Activated naive CD8-positive, alpha-beta T cell (primary cell): ENCODE data around the gene KRT76.
"Not testable (repeated sequence)": the region's sequence is repeated elsewhere in the genome, so short reads cannot be mapped to it uniquely, and the experiment has no call there.

Source experiments
- H3K27ac Mint-ChIP-seq: one replicate; pipeline ENCODE4 v1.8.0; 2021; ENCODE audit warnings: mixed read lengths
- H3K27me3 Mint-ChIP-seq: one replicate; pipeline ENCODE4 v1.8.0; 2021; ENCODE audit warnings: mixed read lengths
- H3K36me3 Mint-ChIP-seq: one replicate; pipeline ENCODE4 v1.8.0; 2021; ENCODE audit warnings: mixed read lengths
- H3K4me1 Mint-ChIP-seq: one replicate; pipeline ENCODE4 v1.8.0; 2021; ENCODE audit warnings: low read depth, mixed read lengths
- H3K4me3 Mint-ChIP-seq: one replicate; pipeline ENCODE4 v1.8.0; 2021; ENCODE audit warnings: mild to moderate bottlenecking, mixed read lengths
- H3K9me3 Mint-ChIP-seq: one replicate; pipeline ENCODE4 v1.8.0; 2021; ENCODE audit warnings: low read depth, mixed read lengths

The KRT76 gene

GRCh38 chr12:52751795-52752194 lies 25.4 kb downstream of the KRT76 start:
- Mint-ChIP-seq H3K4me1 (peaks cover 24% of the 10 kb centered on the region), H3K36me3 (no peaks in the 10 kb centered on the region), H3K4me3 (no peak overlapping the region), H3K9me3 (no peaks in the 10 kb centered on the region), H3K27me3 (no peaks in the 10 kb centered on the region), H3K27ac (no peak overlapping the region)

DNA sequence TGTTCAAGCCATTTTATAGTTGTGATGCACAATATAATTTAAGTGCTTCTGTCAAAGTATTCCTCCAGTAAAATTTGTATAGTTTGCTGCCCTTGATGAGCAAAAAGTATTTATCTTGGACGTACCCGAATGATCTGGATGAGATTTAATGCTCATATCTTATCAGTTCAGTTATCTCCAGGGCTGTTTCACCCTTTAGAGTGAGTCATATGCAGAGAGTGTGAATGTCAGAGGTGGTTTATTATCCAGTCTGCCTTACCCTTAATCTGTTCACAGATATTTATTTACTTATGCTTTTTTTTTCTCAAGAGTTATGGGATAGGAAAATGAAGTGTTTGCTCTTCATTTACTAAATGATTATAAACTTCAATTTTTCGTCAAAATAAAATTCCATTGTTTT lies 26.6 kb downstream of the KRT76 start:
- H3K27me3 Mint-ChIP-seq, H3K36me3 Mint-ChIP-seq, H3K27ac Mint-ChIP-seq, H3K9me3 Mint-ChIP-seq, H3K4me3 Mint-ChIP-seq: not testable (repeated sequence)
- H3K4me1 Mint-ChIP-seq: peaks cover 24% of the 10 kb centered on the region

- no peak overlapping the region for H3K4me3 Mint-ChIP-seq
- no peaks in the 10 kb centered on the region for H3K36me3 Mint-ChIP-seq
- H3K4me1 Mint-ChIP-seq: peaks cover 24% of the 10 kb centered on the region
- H3K9me3 Mint-ChIP-seq: no peaks in the 10 kb centered on the region
- H3K27ac Mint-ChIP-seq: no peak overlapping the region
- H3K27me3 Mint-ChIP-seq: no peaks in the 10 kb centered on the region
These were observed 27.3 kb downstream of the KRT76 start for GRCh38 chr12:52749827-52750226.

- no peak overlapping the region for H3K4me3 Mint-ChIP-seq
- H3K4me1 Mint-ChIP-seq: peaks cover 24% of the 10 kb centered on the region
- H3K9me3 Mint-ChIP-seq: no peaks in the 10 kb centered on the region
- no peaks in the 10 kb centered on the region for H3K27me3 Mint-ChIP-seq
- no peak overlapping the region for H3K27ac Mint-ChIP-seq
- H3K36me3 Mint-ChIP-seq: no peaks in the 10 kb centered on the region
These were observed 28.6 kb downstream of the KRT76 start for GRCh38 chr12:52748578-52748977.

DNA sequence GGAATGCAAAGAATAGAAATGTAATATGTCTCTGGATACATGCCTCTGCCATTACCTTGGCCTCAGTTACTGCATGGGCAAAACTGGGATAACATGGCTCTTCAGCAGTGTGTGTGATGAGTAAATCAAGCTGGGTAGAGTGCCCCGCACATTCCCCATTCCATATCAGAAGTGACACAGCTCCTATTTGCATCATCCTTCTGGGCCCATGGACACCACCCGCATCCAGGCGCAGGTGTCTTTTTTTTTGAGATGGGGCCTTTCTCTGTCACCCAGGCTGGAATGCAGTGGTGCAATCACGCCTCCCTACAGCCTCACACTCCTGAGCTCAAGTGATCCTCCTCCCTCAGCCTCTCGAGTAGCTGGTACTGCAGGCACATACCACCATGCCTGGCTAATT lies 31.6 kb downstream of the KRT76 start:
- Mint-ChIP-seq H3K27ac (no peak overlapping the region), H3K27me3 (no peaks in the 10 kb centered on the region), H3K4me3 (no peak overlapping the region), H3K36me3 (no peaks in the 10 kb centered on the region), H3K4me1 (peaks cover 25% of the 10 kb centered on the region), H3K9me3 (no peaks in the 10 kb centered on the region)

DNA sequence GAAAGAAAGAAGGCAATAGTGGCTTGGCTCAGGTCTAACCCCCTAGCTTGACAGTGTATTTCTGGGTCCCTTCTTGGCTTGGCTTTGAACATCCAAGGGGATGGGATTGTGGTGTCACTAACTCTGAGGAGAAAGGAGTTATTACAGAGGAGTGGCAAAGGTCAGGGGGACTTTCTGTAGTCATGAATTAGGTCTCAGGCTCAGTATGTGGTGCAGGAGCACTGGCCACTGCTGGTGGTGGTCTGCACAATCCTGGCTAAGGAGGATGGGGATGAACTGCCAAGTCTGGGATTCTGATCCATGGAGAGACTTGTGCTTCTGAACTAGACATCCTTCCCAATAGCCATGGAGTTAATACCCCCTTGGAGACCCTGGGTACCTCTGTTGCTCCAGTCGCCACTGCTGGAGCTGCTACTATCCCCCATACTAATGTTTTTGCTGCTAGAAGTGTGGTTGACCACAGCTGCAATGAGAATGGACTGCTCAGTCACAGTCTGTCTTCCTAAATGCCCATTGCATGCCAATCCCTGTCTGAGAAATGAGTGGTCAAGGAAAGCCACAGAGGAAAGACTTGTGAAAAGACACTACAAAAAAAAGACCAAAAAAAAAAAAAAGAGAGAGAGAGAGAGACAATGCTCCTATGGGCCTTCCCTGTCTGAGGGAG lies 32.5 kb downstream of the KRT76 start:
- Mint-ChIP-seq H3K9me3 (no peaks in the 10 kb centered on the region), H3K4me3 (no peak overlapping the region), H3K4me1 (peaks cover 21% of the 10 kb centered on the region), H3K36me3 (no peaks in the 10 kb centered on the region), H3K27ac (no peak overlapping the region), H3K27me3 (no peaks in the 10 kb centered on the region)

DNA sequence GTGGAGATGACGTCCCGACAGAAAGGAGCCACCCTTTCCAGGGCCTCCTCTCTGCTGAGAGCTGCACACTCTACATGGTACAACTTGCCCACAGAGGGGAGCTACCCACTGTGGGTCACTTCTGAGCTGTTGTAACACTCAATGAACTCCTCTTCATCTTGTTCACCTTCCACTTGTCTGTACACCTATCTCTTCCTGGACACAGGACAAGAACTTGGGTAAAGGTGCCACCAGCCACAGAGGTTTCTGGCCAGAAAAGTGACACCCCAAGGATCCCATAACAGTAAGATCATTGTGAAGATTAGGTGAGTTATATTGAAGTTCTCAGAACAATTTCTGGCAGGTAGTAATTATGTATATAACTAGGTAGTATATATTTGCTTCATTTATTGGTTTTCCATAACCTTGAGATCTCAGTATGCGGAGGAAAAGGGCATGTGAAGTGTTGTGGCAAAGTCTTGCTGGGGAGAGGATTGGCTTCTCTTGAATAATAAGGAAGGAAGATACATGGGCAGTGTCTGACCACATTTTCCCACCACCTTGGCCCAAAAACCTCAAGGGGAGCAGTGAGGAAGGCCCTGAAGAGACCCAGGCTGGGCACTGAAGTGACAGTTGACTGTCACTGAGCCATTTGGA lies 34.2 kb downstream of the KRT76 start:
- H3K4me3 Mint-ChIP-seq: no peak overlapping the region
- no peaks in the 10 kb centered on the region for H3K36me3 Mint-ChIP-seq
- H3K9me3 Mint-ChIP-seq: no peaks in the 10 kb centered on the region
- no peak overlapping the region for H3K27ac Mint-ChIP-seq
- no peaks in the 10 kb centered on the region for H3K27me3 Mint-ChIP-seq
- peaks cover 7% of the 10 kb centered on the region for H3K4me1 Mint-ChIP-seq

- Mint-ChIP-seq H3K36me3 (no peaks in the 10 kb centered on the region), H3K4me3 (no peak overlapping the region), H3K4me1 (peaks cover 4% of the 10 kb centered on the region), H3K9me3 (no peaks in the 10 kb centered on the region), H3K27me3 (no peaks in the 10 kb centered on the region), H3K27ac (no peak overlapping the region)
These were observed 35.0 kb downstream of the KRT76 start for GRCh38 chr12:52742196-52742580.

- H3K36me3 Mint-ChIP-seq: no peaks in the 10 kb centered on the region
- no peak overlapping the region for H3K4me3 Mint-ChIP-seq
- H3K4me1 Mint-ChIP-seq: peaks cover 4% of the 10 kb centered on the region
- no peak overlapping the region for H3K27ac Mint-ChIP-seq
- H3K27me3 Mint-ChIP-seq: no peaks in the 10 kb centered on the region
- no peaks in the 10 kb centered on the region for H3K9me3 Mint-ChIP-seq
These were observed 35.6 kb downstream of the KRT76 start for GRCh38 chr12:52741375-52742195.

GRCh38 chr12:52740584-52740983 lies 36.6 kb downstream of the KRT76 start:
- no peak overlapping the region for H3K4me3 Mint-ChIP-seq
- H3K4me1 Mint-ChIP-seq: peaks cover 4% of the 10 kb centered on the region
- no peaks in the 10 kb centered on the region for H3K9me3 Mint-ChIP-seq
- H3K36me3 Mint-ChIP-seq: no peaks in the 10 kb centered on the region
- no peak overlapping the region for H3K27ac Mint-ChIP-seq
- H3K27me3 Mint-ChIP-seq: no peaks in the 10 kb centered on the region

DNA sequence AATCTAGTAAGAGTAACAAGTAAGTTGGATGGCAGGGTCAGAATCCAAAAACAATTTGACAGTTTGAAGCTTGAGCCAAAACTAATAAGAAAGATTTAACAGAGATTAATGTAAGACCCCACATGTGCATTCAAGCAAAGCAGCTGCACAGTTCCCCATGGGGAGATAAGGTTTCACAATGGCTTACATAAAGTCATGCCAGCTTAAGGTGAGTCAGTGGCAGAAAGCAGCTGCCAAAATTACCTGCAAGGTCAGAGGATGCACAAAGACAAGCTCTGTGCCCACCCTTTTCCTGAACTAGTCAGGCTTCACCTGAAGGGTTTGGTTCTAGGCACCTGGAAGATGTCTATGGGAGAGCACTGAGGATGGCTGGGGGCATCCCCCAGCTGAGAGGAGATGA lies 37.2 kb downstream of the KRT76 start:
- Mint-ChIP-seq H3K9me3 (no peaks in the 10 kb centered on the region), H3K27ac (no peak overlapping the region), H3K4me3 (no peak overlapping the region), H3K27me3 (no peaks in the 10 kb centered on the region), H3K36me3 (no peaks in the 10 kb centered on the region), H3K4me1 (peaks cover 4% of the 10 kb centered on the region)

DNA sequence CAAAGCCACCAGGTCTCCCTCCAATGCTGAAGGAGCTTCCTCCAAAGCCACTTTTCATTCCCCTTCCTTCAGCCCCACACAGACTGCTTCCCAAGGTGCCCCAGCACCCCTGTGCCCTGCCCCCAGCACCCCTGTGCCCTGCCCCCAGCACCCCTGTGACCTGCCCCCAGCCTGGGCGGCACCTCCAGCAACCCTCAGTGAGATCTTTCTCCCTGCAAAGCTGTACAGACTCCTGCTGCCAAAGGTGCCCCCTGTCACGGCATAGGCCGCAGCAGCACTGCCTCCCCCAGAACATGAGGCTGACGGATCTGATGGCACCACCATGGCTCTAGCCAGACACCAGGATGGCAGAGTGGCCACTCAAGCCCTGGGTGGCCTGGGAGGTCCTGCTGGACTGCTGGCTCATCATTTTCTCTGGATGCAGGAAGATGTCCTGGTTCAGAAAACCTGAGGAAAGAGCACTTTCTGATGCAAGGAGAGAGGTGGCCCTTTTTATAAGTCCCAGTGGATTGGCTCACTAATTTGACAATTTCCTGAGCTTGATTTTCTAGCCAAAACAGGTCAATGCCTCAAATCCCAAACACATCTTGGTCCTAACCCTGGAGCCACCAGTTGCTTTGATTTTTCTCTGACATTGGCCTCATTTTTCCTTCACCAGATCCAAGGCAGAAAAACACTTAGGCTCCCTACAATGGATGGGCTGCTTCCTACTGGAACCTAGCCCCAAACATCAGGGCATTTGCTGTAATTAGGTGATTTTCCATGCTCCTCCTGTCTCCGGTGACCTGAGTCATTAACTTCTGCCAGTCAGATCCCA lies 41.1 kb downstream of the KRT76 start:
- H3K9me3 Mint-ChIP-seq: no peaks in the 10 kb centered on the region
- H3K36me3 Mint-ChIP-seq: no peaks in the 10 kb centered on the region
- H3K27ac Mint-ChIP-seq: no peak overlapping the region
- H3K4me3 Mint-ChIP-seq: no peak overlapping the region
- H3K27me3 Mint-ChIP-seq: no peaks in the 10 kb centered on the region
- H3K4me1 Mint-ChIP-seq: no peaks in the 10 kb centered on the region

DNA sequence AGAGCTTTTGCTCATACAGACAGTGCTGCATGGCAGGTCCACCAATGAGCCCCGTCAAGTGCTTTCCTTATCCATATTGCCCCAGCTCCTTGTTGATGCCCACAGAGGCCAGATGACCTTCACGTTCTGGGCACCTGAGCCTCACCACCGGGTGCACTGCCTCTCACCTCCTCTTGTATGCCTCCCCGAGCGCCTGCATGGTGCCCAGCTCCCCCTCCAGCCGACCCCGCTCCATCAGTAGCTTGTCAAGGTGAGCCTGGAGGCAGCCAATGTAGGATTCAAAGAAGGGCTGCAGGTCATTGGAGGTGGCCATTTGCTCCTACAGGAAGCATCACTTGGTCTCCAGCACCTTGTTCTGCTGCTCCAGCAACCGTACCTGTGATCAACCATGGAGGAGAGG lies 42.0 kb downstream of the KRT76 start:
- Mint-ChIP-seq H3K4me3 (no peak overlapping the region), H3K27me3 (no peaks in the 10 kb centered on the region), H3K4me1 (no peaks in the 10 kb centered on the region), H3K9me3 (no peaks in the 10 kb centered on the region), H3K36me3 (no peaks in the 10 kb centered on the region), H3K27ac (no peak overlapping the region)

- Mint-ChIP-seq H3K4me1 (no peaks in the 10 kb centered on the region), H3K4me3 (no peak overlapping the region), H3K9me3 (no peaks in the 10 kb centered on the region), H3K36me3 (no peaks in the 10 kb centered on the region), H3K27me3 (no peaks in the 10 kb centered on the region), H3K27ac (no peak overlapping the region)
These were observed 46.4 kb downstream of the KRT76 start for GRCh38 chr12:52730793-52731192.

DNA sequence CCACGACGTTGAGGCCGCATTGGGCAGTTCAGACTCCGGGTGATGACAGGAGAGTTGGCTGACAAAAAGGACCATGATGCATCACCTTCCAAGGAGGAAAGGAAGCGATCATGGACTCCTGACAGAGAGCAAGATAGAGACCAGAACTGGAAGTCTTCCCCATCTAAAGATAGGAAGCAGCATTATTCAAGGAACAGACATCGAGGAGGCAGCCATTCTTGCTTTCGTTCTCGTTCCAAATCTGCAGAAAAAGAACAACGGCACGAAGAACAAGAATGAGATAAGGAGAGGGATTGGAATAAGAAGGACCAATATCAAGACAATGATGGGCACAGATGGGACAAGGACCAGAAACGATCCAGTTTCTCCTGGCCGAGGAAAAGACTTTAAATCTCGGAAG lies 46.8 kb downstream of the KRT76 start:
- Mint-ChIP-seq H3K27me3 (no peaks in the 10 kb centered on the region), H3K4me1 (no peaks in the 10 kb centered on the region), H3K36me3 (no peaks in the 10 kb centered on the region), H3K27ac (no peak overlapping the region), H3K9me3 (no peaks in the 10 kb centered on the region), H3K4me3 (no peak overlapping the region)
